H1 (cell line): ENCODE results near the gene SNAPC2. TPM values are rescaled to one million over a fixed set of nuclear protein-coding genes. Genes with fewer than 3 reads are reported as not detected.

Source experiments
- CTCF ChIA-PET: fragments of 300-600 bp; sonication (Branson Sonifier 250); formaldehyde crosslinking; loops from one replicate; lab custom pipeline; 2021; ENCODE audit not compliant: partially characterized antibody; lab: Charles Lee
- POLR2A ChIA-PET: fragments of 300-600 bp; sonication (Branson Sonifier 250); formaldehyde crosslinking; loops from one replicate; lab custom pipeline; 2021; ENCODE audit warnings: inconsistent platforms; ENCODE audit not compliant: partially characterized antibody; lab: Charles Lee
- DNase-seq, 2 experiments: peaks; one replicate each; pipeline versions ENCODE4 v3.0.0 to v3.0.0-alpha.2; 2010 to 2022; ENCODE audit warnings: low spot score in 2 of 2, low read depth in 1 of 2, mixed read lengths in 1 of 2
- FAIRE-seq: peaks from 2 replicates; lab custom pipeline; 2011; peaks lifted over from hg19 to GRCh38; lab: Jason Lieb, UNC
- H2AFZ ChIP-seq: 2 replicates; pipeline ENCODE4 v1.8.1; 2012; ENCODE audit warnings: low read length, inconsistent platforms
- H2AK5ac ChIP-seq: 2 replicates; pipeline ENCODE4 v1.6.1; 2013; ENCODE audit warnings: low read depth, low read length
- H2BK120ac ChIP-seq: replicated peaks from 2 replicates; pipeline ENCODE3; 2013; ENCODE audit warnings: low read depth, low read length, inconsistent platforms
- H2BK12ac ChIP-seq: 2 replicates; pipeline ENCODE4 v1.6.1; 2013; ENCODE audit warnings: low read depth, low read length
- H2BK15ac ChIP-seq: 2 replicates; pipeline ENCODE4 v1.6.1; 2013; ENCODE audit warnings: low read length
- H2BK20ac ChIP-seq: 2 replicates; pipeline ENCODE4 v1.6.1; 2013; ENCODE audit warnings: low read length
- H2BK5ac ChIP-seq: 2 replicates; pipeline ENCODE4 v1.6.1; 2013; ENCODE audit warnings: low read depth, low read length
- H3K14ac ChIP-seq: 2 replicates; pipeline ENCODE4 v1.6.1; 2013; ENCODE audit warnings: inconsistent platforms; ENCODE audit not compliant: insufficient read length
- H3K18ac ChIP-seq: 2 replicates; pipeline ENCODE4 v1.6.1; 2013; ENCODE audit warnings: low read length; ENCODE audit errors: extremely low read depth
- H3K23ac ChIP-seq: 2 replicates; pipeline ENCODE4 v1.6.1; 2013; ENCODE audit warnings: inconsistent platforms; ENCODE audit not compliant: insufficient read length
- H3K23me2 ChIP-seq: 2 replicates; pipeline ENCODE4 v1.6.1; 2013; ENCODE audit warnings: low read depth, low read length
- H3K27ac ChIP-seq: 2 replicates; pipeline ENCODE4 v1.6.1; 2011; ENCODE audit warnings: low read depth, low read length, inconsistent platforms
- H3K27me3 ChIP-seq, 4 experiments: replicated peaks in 1 of 4; 1 replicate in 1 of 4; 2 replicates in 3 of 4; pipeline versions ENCODE4 v1.6.1 to v1.8.1; 2011 to 2013; ENCODE audit warnings: low read length in 3 of 4, mild to moderate bottlenecking in 3 of 4, inconsistent platforms in 2 of 4, mixed read lengths in 2 of 4, moderate library complexity in 1 of 4; ENCODE audit not compliant: control insufficient read depth in 3 of 4, insufficient read depth in 3 of 4; ENCODE audit errors: extremely low read depth in 1 of 4
- H3K36me3 ChIP-seq, 4 experiments: 2 replicates each; pipeline versions ENCODE4 v1.6.1 to v1.8.1; 2011 to 2013; ENCODE audit warnings: mild to moderate bottlenecking in 4 of 4, low read length in 3 of 4, moderate library complexity in 2 of 4, control low read depth in 1 of 4, inconsistent platforms in 1 of 4; ENCODE audit not compliant: insufficient read depth in 4 of 4, control insufficient read depth in 2 of 4
- H3K4ac ChIP-seq: replicated peaks from 2 replicates; pipeline ENCODE3; 2013; ENCODE audit warnings: low read length, low read depth, mixed read lengths, inconsistent platforms; ENCODE audit not compliant: insufficient read length
- H3K4me1 ChIP-seq, 4 experiments: replicated peaks in 1 of 4; 1 replicate in 1 of 4; 2 replicates in 3 of 4; pipeline versions ENCODE4 v1.6.1 to v1.8.1; 2011 to 2013; ENCODE audit warnings: low read length in 3 of 4, inconsistent platforms in 2 of 4, mixed read lengths in 1 of 4; ENCODE audit not compliant: insufficient read depth in 4 of 4, control insufficient read depth in 3 of 4
- H3K4me2 ChIP-seq, 2 experiments: 2 replicates each; pipeline versions ENCODE4 v1.6.1 to v1.8.1; 2011 to 2013; ENCODE audit warnings: low read depth in 2 of 2, low read length in 2 of 2, control low read depth in 1 of 2, inconsistent platforms in 1 of 2, mild to moderate bottlenecking in 1 of 2; ENCODE audit not compliant: insufficient read depth in 1 of 2
- H3K4me3 ChIP-seq, 4 experiments: fragments of 200-600, 300-600 bp in 1 of 4; sonication (generic), shearing (Covaris generic), sonication (Bioruptor Twin) in 1 of 4; 2 replicates each; pipeline versions ENCODE4 v1.5.1 to v1.8.1; 2011 to 2016; ENCODE audit warnings: low read length in 4 of 4, low read depth in 3 of 4, control low read depth in 2 of 4, inconsistent platforms in 2 of 4, mild to moderate bottlenecking in 2 of 4, mixed read lengths in 1 of 4, moderate library complexity in 1 of 4; ENCODE audit not compliant: insufficient read depth in 2 of 4; ENCODE audit errors: extremely low read depth in 1 of 4
- H3K56ac ChIP-seq: replicated peaks from 2 replicates; pipeline ENCODE3; 2013; ENCODE audit warnings: low read depth, mild to moderate bottlenecking, mixed read lengths, low read length, inconsistent platforms; ENCODE audit not compliant: insufficient read length
- H3K79me1 ChIP-seq: 2 replicates; pipeline ENCODE4 v1.6.1; 2013; ENCODE audit warnings: low read depth, low read length, control low read depth
- H3K79me2 ChIP-seq, 2 experiments: 2 replicates each; pipeline versions ENCODE4 v1.6.1 to v1.8.1; 2012 to 2013; ENCODE audit warnings: low read length in 2 of 2, mild to moderate bottlenecking in 2 of 2, inconsistent platforms in 1 of 2; ENCODE audit not compliant: insufficient read depth in 2 of 2, control insufficient read depth in 1 of 2
- H3K9ac ChIP-seq, 4 experiments: replicated peaks in 1 of 4; 1 replicate in 1 of 4; 2 replicates in 3 of 4; pipeline versions ENCODE4 v1.6.1 to v1.8.1; 2011 to 2013; ENCODE audit warnings: low read depth in 3 of 4, low read length in 3 of 4, control low read depth in 2 of 4, mild to moderate bottlenecking in 2 of 4, moderate library complexity in 2 of 4, inconsistent platforms in 1 of 4; ENCODE audit errors: extremely low read depth in 1 of 4
- H3K9me3 ChIP-seq, 2 experiments: 2 replicates each; pipeline versions ENCODE4 v1.6.1 to v1.8.1; 2012 to 2013; ENCODE audit warnings: mild to moderate bottlenecking in 2 of 2, moderate library complexity in 2 of 2, control low read depth in 1 of 2, inconsistent platforms in 1 of 2, low read depth in 1 of 2, low read length in 1 of 2, mixed read lengths in 1 of 2; ENCODE audit not compliant: insufficient read depth in 2 of 2
- H4K20me1 ChIP-seq, 2 experiments: replicated peaks in 1 of 2; 2 replicates each; pipeline versions ENCODE3 to v1.8.1; 2011 to 2013; ENCODE audit warnings: inconsistent platforms in 2 of 2, low read length in 2 of 2, mild to moderate bottlenecking in 1 of 2; ENCODE audit not compliant: insufficient read depth in 2 of 2, control insufficient read depth in 1 of 2
- H4K5ac ChIP-seq: 2 replicates; pipeline ENCODE4 v1.6.1; 2013; ENCODE audit warnings: low read length, low read depth, mixed read lengths, inconsistent platforms; ENCODE audit not compliant: insufficient read length
- H4K8ac ChIP-seq: 2 replicates; pipeline ENCODE4 v1.8.0; 2013; ENCODE audit warnings: mild to moderate bottlenecking, moderate library complexity, low read length, inconsistent platforms; ENCODE audit not compliant: insufficient read depth; ENCODE audit errors: extremely low read depth
- H4K91ac ChIP-seq: replicated peaks from 2 replicates; pipeline ENCODE3; 2013; ENCODE audit warnings: low read length, mixed read lengths, inconsistent platforms; ENCODE audit not compliant: insufficient read length
- EP300 ChIP-seq, 2 experiments: IDR thresholded peaks; 1 replicate in 1 of 2; 2 replicates in 1 of 2; pipeline ENCODE4 v1.6.1; 2011 to 2012; ENCODE audit warnings: low read depth in 2 of 2, low read length in 2 of 2, mild to moderate bottlenecking in 2 of 2, borderline replicate concordance in 1 of 2, inconsistent platforms in 1 of 2, moderate library complexity in 1 of 2
- NRF1 ChIP-seq: IDR thresholded peaks from 2 replicates; pipeline ENCODE4 v1.6.1; 2011; ENCODE audit warnings: mild to moderate bottlenecking, low read depth, low read length, improper control_type of control experiment
- PHF8 ChIP-seq: fragments of 200-600 bp; sonication (generic); conservative IDR thresholded peaks from 2 replicates; pipeline ENCODE4 v1.7.1; 2012; ENCODE audit warnings: low read depth, mild to moderate bottlenecking, inconsistent platforms, low read length, moderate library complexity
- POLR2A ChIP-seq, 2 experiments: IDR thresholded peaks; 1 replicate in 1 of 2; 2 replicates in 1 of 2; pipeline ENCODE4 v1.6.1; 2011; ENCODE audit warnings: low read depth in 2 of 2, low read length in 2 of 2, mild to moderate bottlenecking in 2 of 2; ENCODE audit errors: control extremely low read depth in 1 of 2
- POLR2AphosphoS5 ChIP-seq: IDR thresholded peaks from 2 replicates; pipeline ENCODE4 v1.6.1; 2011; ENCODE audit warnings: low read depth, low read length
- SIN3A ChIP-seq, 2 experiments: IDR thresholded peaks in 1 of 2; conservative IDR thresholded peaks in 1 of 2; 2 replicates each; pipeline ENCODE4 v1.6.1; 2011 to 2012; ENCODE audit warnings: low read length in 2 of 2, improper control_type of control experiment in 1 of 2, low read depth in 1 of 2, mild to moderate bottlenecking in 1 of 2
- WGBS, 2 experiments: shearing (Covaris generic) in 1 of 2; methylation state at CpG; one replicate each; pipeline versions ENCODE4 v1.1.6 to v1.1.7; 2013 to 2015; ENCODE audit warnings: low lambda C conversion rate in 2 of 2, mixed read lengths in 2 of 2, inconsistent platforms in 1 of 2, low coverage in 1 of 2, missing lambda C conversion rate in 1 of 2; ENCODE audit not compliant: insufficient replicate concordance in 2 of 2, insufficient coverage in 1 of 2, insufficient read length in 1 of 2; ENCODE audit errors: extremely low coverage in 1 of 2, missing lambda C conversion rate in 1 of 2; 5-methylcytosine and 5-hydroxymethylcytosine counted together
- polyA plus RNA-seq, 7 experiments: library from polyadenylated mRNA; depleted of rRNA in 3 of 7; stranded (reverse) in 5 of 7; unstranded in 2 of 7; fragments of >200 nt in 5 of 7; fragments of 200-250 nt in 2 of 7; gene quantifications; 1 replicate in 5 of 7; 2 replicates in 1 of 7; 4 replicates in 1 of 7; pipeline versions ENCODE4 v1.2.1 to v1.2.3, GENCODE V29; 2011 to 2013; ENCODE audit warnings: missing spikeins in 2 of 7, mixed read lengths in 2 of 7
- total RNA-seq: library from RNA; stranded (reverse); fragmentation: NEBNext Ultra II Directional; extraction: Animal tissue kit (Norgen Biotek cat#: 25700); gene quantifications from 2 replicates; pipeline ENCODE4 v1.2.1, GENCODE V29; 2021
- TF ChIP-seq, protein P1 (sequence below), 3 experiments: IDR thresholded peaks; 1 replicate in 2 of 3; 2 replicates in 1 of 3; pipeline versions ENCODE4 v1.5.1 to v1.6.1; 2011; ENCODE audit warnings: low read length in 3 of 3, mild to moderate bottlenecking in 3 of 3, inconsistent platforms in 2 of 3, low read depth in 1 of 3, moderate library complexity in 1 of 3; ENCODE audit not compliant: insufficient read depth in 1 of 3; ENCODE audit errors: control extremely low read depth in 1 of 3
- TF ChIP-seq, protein P2 (sequence below): IDR thresholded peaks from 2 replicates; pipeline ENCODE4 v1.6.1; 2012; ENCODE audit warnings: inconsistent platforms

Gene SNAPC2
- total and polyA plus RNA-seq, 2 of the 8 experiments (the other 6 are each of a cell fraction or from before 2014, with no cell fraction given), result 18.2 to 20.3 TPM

DNA sequence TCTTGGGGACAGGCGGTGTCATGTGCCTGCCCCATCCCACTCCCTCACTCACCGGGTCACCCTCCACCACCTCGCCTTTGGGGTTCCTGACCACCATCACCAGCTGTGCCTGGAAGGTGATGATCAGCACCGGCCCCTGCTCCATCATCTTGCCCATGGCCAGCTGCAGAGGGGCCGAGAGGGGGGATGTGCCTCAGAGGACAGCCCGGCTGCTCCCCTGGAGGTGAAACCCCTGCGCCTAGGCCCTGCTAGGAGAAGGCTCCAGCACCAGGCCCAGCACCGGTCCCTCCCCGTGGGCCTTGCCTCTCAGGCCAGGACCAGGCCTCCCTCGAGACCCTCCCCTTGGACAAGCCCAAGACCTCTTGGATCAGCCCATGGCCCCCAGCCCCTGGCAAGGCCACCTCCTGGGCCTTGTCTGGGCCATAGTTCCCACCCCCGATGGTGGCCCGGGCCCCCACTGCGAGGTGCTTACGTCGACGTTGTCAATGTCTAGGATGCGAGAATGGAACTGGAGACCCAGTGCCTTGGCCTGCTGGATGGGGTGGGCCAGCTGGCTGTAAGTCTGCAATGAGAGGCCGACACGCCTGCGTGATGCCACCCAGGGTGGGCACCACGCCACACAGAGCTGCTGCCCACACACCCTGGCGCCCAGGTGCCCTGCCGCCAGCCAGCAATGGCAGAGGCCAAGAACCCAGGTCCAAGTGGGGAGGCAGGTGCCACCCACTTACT lies 7.6 kb downstream of the SNAPC2 start:
- no peak overlapping the region for H2BK20ac ChIP-seq
- H3K14ac ChIP-seq, result no peak overlapping the region
- peaks cover 9 to 25% (median 19%) of the 10 kb centered on the region in 4 experiments; a peak in 7 of 8 replicates for H3K36me3 ChIP-seq
- H2AK5ac ChIP-seq, result no peak overlapping the region
- peaks cover 0 to 8% (median 2%) of the 10 kb centered on the region in 4 experiments; a peak in 5 of 7 replicates for H3K4me1 ChIP-seq
- no peak overlapping the region for H3K4me3 ChIP-seq
- no peaks in the 10 kb centered on the region for H3K9me3 ChIP-seq
- no peak overlapping the region for H3K4me2 ChIP-seq
- H3K4ac ChIP-seq, result no peak overlapping the region
- WGBS, 2 experiments, result 93% methylated on average over 20 of the region's 23 CpGs; no CpG with 5 or more reads in 1 of the 2 experiments
- peaks cover 8 to 20% of the 10 kb centered on the region in 2 experiments for H4K20me1 ChIP-seq
- H3K23me2 ChIP-seq, result peaks cover 4% of the 10 kb centered on the region; the same call in 1 of the 2 replicates
- no peak overlapping the region for H3K27ac ChIP-seq
- no peaks in the 10 kb centered on the region for H3K79me1 ChIP-seq
- no peaks in the 10 kb centered on the region for H3K79me2 ChIP-seq
- H2BK15ac ChIP-seq, result no peak overlapping the region
- no peak overlapping the region for H4K91ac ChIP-seq
- ChIA-PET CTCF (interaction anchor here (0.7 to 1.9 kb wide), 9 partner anchors 8 to 75 kb away, joined by 3 to 10 read pairs (median 5); partner anchors contain the start of genes SNAPC2 and TGFBR3L), POLR2A (interaction anchor here (0.8 to 10.4 kb wide), 8 partner anchors 10 to 222 kb away, joined by 3 to 205 read pairs (median 6); partner anchors contain the start of genes FBN3, TGFBR3L and TIMM44)
- no peak overlapping the region for H4K5ac ChIP-seq
- no peak overlapping the region for H2BK12ac ChIP-seq
- no peak for FAIRE-seq
- H2AFZ ChIP-seq, result no peak overlapping the region
- 0 out of 2 replicates have a peak overlapping the region, but pooled peaks have one; percentile 84 for H4K8ac ChIP-seq
- no peak overlapping the region for H2BK120ac ChIP-seq
- no peak overlapping the region for H3K18ac ChIP-seq
- H2BK5ac ChIP-seq, result no peak overlapping the region
- no peak overlapping the region for H3K56ac ChIP-seq
- no peak for DNase-seq
- H3K9ac ChIP-seq, result no peak overlapping the region
- H3K27me3 ChIP-seq, result no peaks in the 10 kb centered on the region
- no peak overlapping the region for H3K23ac ChIP-seq
- no peak for TF ChIP-seq NRF1
- no peak; a peak in 1 of 3 replicates for TF ChIP-seq POLR2A (IDR thresholded peaks at IDR 0.05; ENCODE audit: control extremely low read depth in 1 of 2, low read depth in 2 of 2, low read length in 2 of 2)
- no peak for TF ChIP-seq EP300 (IDR thresholded peaks at IDR 0.05; ENCODE audit: borderline replicate concordance in 1 of 2, low read depth in 2 of 2, low read length in 2 of 2)
- TF ChIP-seq POLR2AphosphoS5, result no peak; the same call in 1 of the 2 replicates
- TF ChIP-seq, protein P1, sequence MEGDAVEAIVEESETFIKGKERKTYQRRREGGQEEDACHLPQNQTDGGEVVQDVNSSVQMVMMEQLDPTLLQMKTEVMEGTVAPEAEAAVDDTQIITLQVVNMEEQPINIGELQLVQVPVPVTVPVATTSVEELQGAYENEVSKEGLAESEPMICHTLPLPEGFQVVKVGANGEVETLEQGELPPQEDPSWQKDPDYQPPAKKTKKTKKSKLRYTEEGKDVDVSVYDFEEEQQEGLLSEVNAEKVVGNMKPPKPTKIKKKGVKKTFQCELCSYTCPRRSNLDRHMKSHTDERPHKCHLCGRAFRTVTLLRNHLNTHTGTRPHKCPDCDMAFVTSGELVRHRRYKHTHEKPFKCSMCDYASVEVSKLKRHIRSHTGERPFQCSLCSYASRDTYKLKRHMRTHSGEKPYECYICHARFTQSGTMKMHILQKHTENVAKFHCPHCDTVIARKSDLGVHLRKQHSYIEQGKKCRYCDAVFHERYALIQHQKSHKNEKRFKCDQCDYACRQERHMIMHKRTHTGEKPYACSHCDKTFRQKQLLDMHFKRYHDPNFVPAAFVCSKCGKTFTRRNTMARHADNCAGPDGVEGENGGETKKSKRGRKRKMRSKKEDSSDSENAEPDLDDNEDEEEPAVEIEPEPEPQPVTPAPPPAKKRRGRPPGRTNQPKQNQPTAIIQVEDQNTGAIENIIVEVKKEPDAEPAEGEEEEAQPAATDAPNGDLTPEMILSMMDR (IDR thresholded peaks at IDR 0.05; ENCODE audit: control extremely low read depth in 1 of 3, insufficient read depth in 1 of 3, low read depth in 1 of 3, low read length in 3 of 3), result no peak
- TF ChIP-seq SIN3A (conservative IDR thresholded peaks at IDR 0.05 in 1 of 2, IDR thresholded peaks at IDR 0.05 in 1 of 2; ENCODE audit: low read depth in 1 of 2, low read length in 2 of 2), result no peak
- TF ChIP-seq, protein P2, sequence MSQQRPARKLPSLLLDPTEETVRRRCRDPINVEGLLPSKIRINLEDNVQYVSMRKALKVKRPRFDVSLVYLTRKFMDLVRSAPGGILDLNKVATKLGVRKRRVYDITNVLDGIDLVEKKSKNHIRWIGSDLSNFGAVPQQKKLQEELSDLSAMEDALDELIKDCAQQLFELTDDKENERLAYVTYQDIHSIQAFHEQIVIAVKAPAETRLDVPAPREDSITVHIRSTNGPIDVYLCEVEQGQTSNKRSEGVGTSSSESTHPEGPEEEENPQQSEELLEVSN, result no peak
- no peak for TF ChIP-seq PHF8
